Glomerular visceral epithelial cell (primary cell): Measurements from ENCODE around the gene ARHGEF38.
A peak's percentile ranks its signal among the peaks of the same experiment; 100 is the strongest.

Experiments
- DNase-seq: peaks from one replicate; pipeline ENCODE4 v3.0.0-alpha.2; 2016; ENCODE audit errors: extremely low spot score

Gene ARHGEF38

GRCh38 chr4:105558277-105558676 lies 5.9 kb downstream of the ARHGEF38 start:
- DNase-seq, result no peak

DNA sequence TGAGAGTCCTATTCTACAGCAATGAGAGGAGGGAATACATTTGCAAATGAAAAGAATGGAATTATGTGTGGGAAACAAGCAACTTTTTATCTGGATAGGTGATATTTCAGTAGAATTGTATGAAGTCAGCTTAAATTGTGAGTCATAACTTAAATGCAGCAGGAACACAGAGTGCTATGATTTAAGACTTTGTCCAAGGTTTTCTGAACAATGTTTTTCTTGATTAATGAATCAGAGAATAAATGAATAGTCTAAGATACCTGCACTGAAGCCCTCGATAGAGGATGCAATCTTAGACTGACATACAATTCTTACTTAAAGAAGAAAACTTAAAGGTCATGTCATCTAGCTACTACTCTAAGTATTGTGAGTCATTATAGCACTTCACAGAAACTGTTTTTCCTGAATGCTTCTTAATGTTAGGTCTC lies 8.0 kb downstream of the ARHGEF38 start:
- DNase-seq, result no peak

GRCh38 chr4:105563352-105563751 lies 10.9 kb downstream of the ARHGEF38 start:
- no peak for DNase-seq

GRCh38 chr4:105568584-105568983 lies 16.2 kb downstream of the ARHGEF38 start:
- DNase-seq, result no peak

DNA sequence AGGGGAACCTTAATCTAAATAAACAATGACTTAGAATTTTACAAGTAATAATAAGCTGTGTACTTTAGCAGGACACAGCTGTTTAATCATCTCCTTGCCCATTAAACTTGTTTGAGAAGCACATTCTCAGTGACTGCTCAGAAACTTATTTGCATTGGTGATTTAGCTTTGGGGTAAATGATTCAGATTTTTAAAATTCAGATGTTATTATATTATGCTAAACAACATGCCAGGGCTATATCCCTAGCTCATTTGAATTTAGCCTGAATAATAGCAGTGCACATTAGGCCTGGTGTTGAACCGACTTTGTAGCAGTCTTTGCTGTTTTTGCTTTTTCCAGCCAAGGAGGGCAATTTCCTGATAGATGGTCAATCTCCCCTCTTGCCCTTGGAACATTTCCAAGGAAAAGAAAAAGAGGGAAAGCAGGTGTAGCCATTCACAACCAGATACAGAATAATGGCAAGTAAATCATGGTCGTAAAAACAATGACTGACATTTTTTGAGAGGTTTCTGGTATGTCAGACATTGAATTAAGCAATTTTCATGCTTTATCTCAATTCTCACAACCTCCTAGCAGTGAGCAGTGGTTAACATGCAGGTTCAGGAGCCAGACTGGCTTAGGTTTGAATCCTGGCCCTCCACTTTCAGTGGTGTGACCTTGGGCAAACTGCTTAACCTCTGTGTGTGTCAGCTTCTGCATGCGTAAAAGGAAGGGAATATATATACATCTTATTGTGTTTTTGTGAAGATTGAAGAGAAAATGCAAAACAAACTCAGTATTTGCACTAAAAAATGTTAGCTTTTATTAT lies 16.8 kb downstream of the ARHGEF38 start:
- DNase-seq, result no peak

DNA sequence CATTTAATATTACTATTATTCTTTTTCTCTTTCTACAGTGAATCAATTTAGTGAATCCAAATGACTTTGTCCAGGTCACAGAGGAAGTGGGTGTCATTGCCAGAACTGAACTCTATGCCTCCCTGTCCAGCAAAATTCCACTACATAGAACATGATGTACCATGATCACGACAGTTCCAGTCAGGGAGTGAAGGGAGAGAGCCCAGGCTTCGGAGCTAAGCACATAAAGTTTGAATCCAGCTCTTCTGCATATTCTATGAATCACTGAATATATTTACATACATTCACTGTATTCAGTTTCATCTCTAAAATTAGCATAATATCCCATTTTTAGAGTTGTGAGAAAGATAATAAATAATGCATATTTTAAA lies 17.4 kb downstream of the ARHGEF38 start:
- no peak for DNase-seq

- no peak for DNase-seq
Measured at GRCh38 chr4:105572296-105572695, 19.9 kb downstream of the ARHGEF38 start.

DNA sequence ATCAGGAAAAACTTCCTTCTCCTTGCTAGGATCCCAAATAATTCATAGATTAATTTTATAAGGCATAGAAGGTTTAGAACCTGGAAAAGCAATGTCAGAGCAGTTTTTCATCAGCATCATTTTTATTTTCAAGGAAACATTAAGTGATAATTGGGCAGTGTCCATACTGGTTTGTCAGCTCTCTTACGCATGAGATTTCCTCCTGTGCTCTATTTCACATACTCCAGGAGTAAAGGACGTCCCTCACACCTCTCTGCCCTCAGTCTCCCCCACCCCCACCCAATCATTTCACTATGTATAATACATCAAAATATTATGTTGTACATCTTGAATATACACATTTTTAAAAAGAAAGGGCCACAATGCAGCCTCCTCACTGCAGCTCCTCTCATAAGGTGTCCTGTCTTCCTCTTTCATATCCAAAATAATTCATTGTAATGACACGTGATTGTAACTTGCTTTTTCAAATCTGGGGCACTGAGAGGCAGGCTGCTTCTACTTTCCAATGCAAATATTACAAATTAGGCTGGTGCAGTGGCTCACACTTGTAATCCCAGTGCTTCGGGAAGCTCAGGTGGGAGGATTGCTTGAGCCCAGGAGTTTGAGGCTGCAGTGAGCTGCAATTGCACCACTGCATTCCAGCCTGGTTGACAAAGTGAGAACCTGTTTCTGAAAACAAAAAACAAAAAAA lies 34.4 kb downstream of the ARHGEF38 start:
- no peak for DNase-seq

GRCh38 chr4:105587841-105588240 lies 35.4 kb downstream of the ARHGEF38 start:
- DNase-seq, result peak; percentile 9

DNA sequence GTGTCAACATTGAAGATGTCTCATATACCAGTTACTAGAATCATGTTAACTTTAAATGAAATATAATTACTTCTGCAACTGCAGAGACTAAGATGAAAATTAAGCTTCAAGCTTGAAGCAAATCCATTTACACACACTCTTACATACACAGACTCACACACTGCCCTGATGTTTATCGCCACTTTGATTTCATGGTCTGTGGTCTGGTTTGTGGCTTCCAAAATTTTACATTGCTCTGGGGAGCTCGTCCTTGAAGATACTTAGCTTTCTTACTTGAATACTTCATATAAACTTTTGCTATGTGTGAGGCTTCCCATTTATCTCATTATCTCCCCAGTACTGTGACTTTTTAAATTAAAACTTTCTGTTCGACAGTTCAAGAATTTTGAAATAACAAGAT lies 35.8 kb downstream of the ARHGEF38 start:
- peak; percentile 3 for DNase-seq

- no peak for DNase-seq
Measured at GRCh38 chr4:105591573-105591972, 39.2 kb downstream of the ARHGEF38 start.

GRCh38 chr4:105594099-105595010 lies 41.9 kb downstream of the ARHGEF38 start:
- DNase-seq, result peak; percentile 5

DNA sequence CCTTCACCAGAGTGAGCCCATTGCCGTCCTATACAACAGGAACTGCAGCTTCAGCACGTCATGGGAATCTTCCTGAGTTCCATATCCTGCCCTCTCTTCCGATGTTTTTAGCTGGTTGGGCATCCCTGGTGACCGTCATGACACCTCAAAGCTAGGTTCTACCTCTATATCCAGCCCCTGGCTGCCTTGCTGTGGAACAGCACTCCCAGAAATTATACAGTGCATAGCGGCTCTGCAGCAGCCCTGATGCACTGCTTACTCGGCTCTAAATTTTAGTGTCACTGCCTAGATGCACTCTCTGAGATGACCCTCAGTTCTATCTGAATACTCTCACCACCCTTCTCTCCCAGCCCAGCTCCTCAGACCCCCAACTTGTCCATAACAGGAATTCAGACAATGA lies 44.3 kb downstream of the ARHGEF38 start:
- no peak for DNase-seq

DNA sequence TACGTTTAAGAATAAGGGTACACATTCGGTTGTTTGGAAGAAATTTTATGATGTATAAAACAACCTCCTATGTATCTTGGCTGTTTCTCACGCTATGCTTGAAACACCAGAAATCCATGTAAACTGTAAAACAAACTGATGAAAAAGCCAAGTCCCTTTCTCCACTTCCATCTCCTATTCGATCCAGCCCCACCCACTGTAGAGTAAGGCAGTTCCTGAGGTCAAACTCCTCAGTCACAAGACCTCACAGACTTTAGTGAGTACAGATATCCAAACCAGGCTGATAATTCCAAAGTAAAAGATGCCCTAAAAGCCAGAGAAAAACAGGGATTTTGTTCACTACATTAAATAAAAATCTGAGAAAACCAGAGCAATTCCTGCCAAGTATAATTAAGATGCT lies 45.6 kb downstream of the ARHGEF38 start:
- no peak for DNase-seq

GRCh38 chr4:105598787-105599186 lies 46.4 kb downstream of the ARHGEF38 start:
- DNase-seq, result peak; percentile 45

- no peak for DNase-seq
Measured at GRCh38 chr4:105599482-105599881, 47.1 kb downstream of the ARHGEF38 start.

GRCh38 chr4:105599932-105600655 lies 47.7 kb downstream of the ARHGEF38 start:
- no peak for DNase-seq

GRCh38 chr4:105600951-105601350 lies 48.5 kb downstream of the ARHGEF38 start:
- DNase-seq, result no peak

GRCh38 chr4:105601406-105601805 lies 49.0 kb downstream of the ARHGEF38 start:
- DNase-seq, result no peak

- no peak for DNase-seq
Measured at GRCh38 chr4:105603158-105603557, 50.7 kb downstream of the ARHGEF38 start.

DNA sequence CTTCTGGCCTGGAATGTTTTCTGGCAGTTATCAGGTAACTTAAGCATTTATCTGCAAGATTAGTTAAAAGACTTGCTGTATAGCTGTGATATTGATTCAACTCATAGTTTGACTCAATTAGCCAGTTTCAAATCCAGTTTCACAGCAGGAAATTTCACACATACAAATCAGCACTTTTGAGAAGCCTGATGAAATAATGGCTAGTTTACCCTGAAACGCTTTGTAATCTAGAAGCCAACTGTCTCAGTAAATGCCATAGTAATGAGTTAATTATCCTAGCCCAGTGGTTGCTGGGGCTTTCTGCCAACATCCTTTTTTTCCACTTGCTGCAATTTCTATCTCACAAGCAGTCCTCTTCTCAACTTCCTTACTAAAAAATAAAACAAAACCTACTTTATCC lies 53.1 kb downstream of the ARHGEF38 start:
- DNase-seq, result no peak

- DNase-seq, result no peak
Measured at GRCh38 chr4:105607876-105608275, 55.5 kb downstream of the ARHGEF38 start.
